ENCODE measurements around the gene UQCC2.

UQCC2 gene

GRCh38 chr6:33733709-33734007 lies 22.2 kb upstream of the UQCC2 start:
- no peaks in the 10 kb centered on the region for H3K36me3 ChIP-seq (ENCODE audit: control insufficient read depth in 1 of 2, insufficient read depth in 2 of 2, low read length in 2 of 2)
- H3K4me3 ChIP-seq (ENCODE audit: low read depth in 1 of 2, low read length in 2 of 2), result no peak overlapping the region
- no peaks in the 10 kb centered on the region for H3K27me3 ChIP-seq (ENCODE audit: control insufficient read depth in 1 of 2, insufficient read depth in 2 of 2, low read length in 2 of 2)
- no peaks in the 10 kb centered on the region for H3K9me3 ChIP-seq (ENCODE audit: control insufficient read depth in 1 of 2, low read length in 2 of 2)
- no peak overlapping the region for H3K27ac ChIP-seq (ENCODE audit: low read depth, low read length)
- no peak overlapping the region for H3K9ac ChIP-seq (ENCODE audit: low read depth in 1 of 2, low read length in 2 of 2)
- no peaks in the 10 kb centered on the region for H3K4me1 ChIP-seq (ENCODE audit: control insufficient read depth in 1 of 2, insufficient read depth in 2 of 2, low read length in 2 of 2)

GRCh38 chr6:33732817-33733708 lies 21.6 kb upstream of the UQCC2 start:
- H3K36me3 ChIP-seq (ENCODE audit: control insufficient read depth in 1 of 2, insufficient read depth in 2 of 2, low read length in 2 of 2), result no peaks in the 10 kb centered on the region
- no peaks in the 10 kb centered on the region for H3K4me1 ChIP-seq (ENCODE audit: control insufficient read depth in 1 of 2, insufficient read depth in 2 of 2, low read length in 2 of 2)
- H3K4me3 ChIP-seq (ENCODE audit: low read depth in 1 of 2, low read length in 2 of 2), result no peak overlapping the region
- no peak overlapping the region for H3K9ac ChIP-seq (ENCODE audit: low read depth in 1 of 2, low read length in 2 of 2)
- H3K27ac ChIP-seq (ENCODE audit: low read depth, low read length), result no peak overlapping the region
- no peaks in the 10 kb centered on the region for H3K27me3 ChIP-seq (ENCODE audit: control insufficient read depth in 1 of 2, insufficient read depth in 2 of 2, low read length in 2 of 2)
- no peaks in the 10 kb centered on the region for H3K9me3 ChIP-seq (ENCODE audit: control insufficient read depth in 1 of 2, low read length in 2 of 2)

GRCh38 chr6:33732385-33732784 lies 20.9 kb upstream of the UQCC2 start:
- H3K36me3 ChIP-seq (ENCODE audit: control insufficient read depth in 1 of 2, insufficient read depth in 2 of 2, low read length in 2 of 2), result no peaks in the 10 kb centered on the region
- no peak overlapping the region for H3K4me3 ChIP-seq (ENCODE audit: low read depth in 1 of 2, low read length in 2 of 2)
- H3K9ac ChIP-seq (ENCODE audit: low read depth in 1 of 2, low read length in 2 of 2), result no peak overlapping the region
- no peak overlapping the region for H3K27ac ChIP-seq (ENCODE audit: low read depth, low read length)
- no peaks in the 10 kb centered on the region for H3K27me3 ChIP-seq (ENCODE audit: control insufficient read depth in 1 of 2, insufficient read depth in 2 of 2, low read length in 2 of 2)
- H3K9me3 ChIP-seq (ENCODE audit: control insufficient read depth in 1 of 2, low read length in 2 of 2), result no peaks in the 10 kb centered on the region
- no peaks in the 10 kb centered on the region for H3K4me1 ChIP-seq (ENCODE audit: control insufficient read depth in 1 of 2, insufficient read depth in 2 of 2, low read length in 2 of 2)

- H3K4me3 ChIP-seq (ENCODE audit: low read depth in 1 of 2, low read length in 2 of 2), result no peak overlapping the region
- no peaks in the 10 kb centered on the region for H3K4me1 ChIP-seq (ENCODE audit: control insufficient read depth in 1 of 2, insufficient read depth in 2 of 2, low read length in 2 of 2)
- H3K27ac ChIP-seq (ENCODE audit: low read depth, low read length), result no peak overlapping the region
- no peaks in the 10 kb centered on the region for H3K9me3 ChIP-seq (ENCODE audit: control insufficient read depth in 1 of 2, low read length in 2 of 2)
- H3K27me3 ChIP-seq (ENCODE audit: control insufficient read depth in 1 of 2, insufficient read depth in 2 of 2, low read length in 2 of 2), result no peaks in the 10 kb centered on the region
- H3K36me3 ChIP-seq (ENCODE audit: control insufficient read depth in 1 of 2, insufficient read depth in 2 of 2, low read length in 2 of 2), result no peaks in the 10 kb centered on the region
- no peak overlapping the region for H3K9ac ChIP-seq (ENCODE audit: low read depth in 1 of 2, low read length in 2 of 2)
Observed at GRCh38 chr6:33731751-33732282, 20.3 kb upstream of the UQCC2 start.

GRCh38 chr6:33731035-33731434 lies 19.5 kb upstream of the UQCC2 start:
- Histone ChIP-seq H3K9ac (ENCODE audit: low read depth in 1 of 2, low read length in 2 of 2) (no peak overlapping the region), H3K9me3 (ENCODE audit: control insufficient read depth in 1 of 2, low read length in 2 of 2) (no peaks in the 10 kb centered on the region), H3K4me1 (ENCODE audit: control insufficient read depth in 1 of 2, insufficient read depth in 2 of 2, low read length in 2 of 2) (no peaks in the 10 kb centered on the region), H3K4me3 (ENCODE audit: low read depth in 1 of 2, low read length in 2 of 2) (no peak overlapping the region), H3K36me3 (ENCODE audit: control insufficient read depth in 1 of 2, insufficient read depth in 2 of 2, low read length in 2 of 2) (no peaks in the 10 kb centered on the region), H3K27me3 (ENCODE audit: control insufficient read depth in 1 of 2, insufficient read depth in 2 of 2, low read length in 2 of 2) (no peaks in the 10 kb centered on the region), H3K27ac (ENCODE audit: low read depth, low read length) (no peak overlapping the region)

- Histone ChIP-seq H3K4me3 (ENCODE audit: low read depth in 1 of 2, low read length in 2 of 2) (no peak overlapping the region), H3K27me3 (ENCODE audit: control insufficient read depth in 1 of 2, insufficient read depth in 2 of 2, low read length in 2 of 2) (no peaks in the 10 kb centered on the region), H3K4me1 (ENCODE audit: control insufficient read depth in 1 of 2, insufficient read depth in 2 of 2, low read length in 2 of 2) (no peaks in the 10 kb centered on the region), H3K27ac (ENCODE audit: low read depth, low read length) (no peak overlapping the region), H3K36me3 (ENCODE audit: control insufficient read depth in 1 of 2, insufficient read depth in 2 of 2, low read length in 2 of 2) (no peaks in the 10 kb centered on the region), H3K9me3 (ENCODE audit: control insufficient read depth in 1 of 2, low read length in 2 of 2) (no peaks in the 10 kb centered on the region), H3K9ac (ENCODE audit: low read depth in 1 of 2, low read length in 2 of 2) (no peak overlapping the region)
Observed at GRCh38 chr6:33730611-33731010, 19.1 kb upstream of the UQCC2 start.

- H3K27ac ChIP-seq (ENCODE audit: low read depth, low read length), result no peak overlapping the region
- no peaks in the 10 kb centered on the region for H3K4me1 ChIP-seq (ENCODE audit: control insufficient read depth in 1 of 2, insufficient read depth in 2 of 2, low read length in 2 of 2)
- H3K27me3 ChIP-seq (ENCODE audit: control insufficient read depth in 1 of 2, insufficient read depth in 2 of 2, low read length in 2 of 2), result no peaks in the 10 kb centered on the region
- no peak overlapping the region for H3K9ac ChIP-seq (ENCODE audit: low read depth in 1 of 2, low read length in 2 of 2)
- H3K4me3 ChIP-seq (ENCODE audit: low read depth in 1 of 2, low read length in 2 of 2), result no peak overlapping the region
- H3K36me3 ChIP-seq (ENCODE audit: control insufficient read depth in 1 of 2, insufficient read depth in 2 of 2, low read length in 2 of 2), result no peaks in the 10 kb centered on the region
- H3K9me3 ChIP-seq (ENCODE audit: control insufficient read depth in 1 of 2, low read length in 2 of 2), result no peaks in the 10 kb centered on the region
Observed at GRCh38 chr6:33729059-33729458, 17.6 kb upstream of the UQCC2 start.

GRCh38 chr6:33728438-33728837 lies 16.9 kb upstream of the UQCC2 start:
- Histone ChIP-seq H3K27me3 (ENCODE audit: control insufficient read depth in 1 of 2, insufficient read depth in 2 of 2, low read length in 2 of 2) (no peaks in the 10 kb centered on the region), H3K4me3 (ENCODE audit: low read depth in 1 of 2, low read length in 2 of 2) (no peak overlapping the region), H3K9me3 (ENCODE audit: control insufficient read depth in 1 of 2, low read length in 2 of 2) (no peaks in the 10 kb centered on the region), H3K36me3 (ENCODE audit: control insufficient read depth in 1 of 2, insufficient read depth in 2 of 2, low read length in 2 of 2) (no peaks in the 10 kb centered on the region), H3K4me1 (ENCODE audit: control insufficient read depth in 1 of 2, insufficient read depth in 2 of 2, low read length in 2 of 2) (no peaks in the 10 kb centered on the region), H3K9ac (ENCODE audit: low read depth in 1 of 2, low read length in 2 of 2) (no peak overlapping the region), H3K27ac (ENCODE audit: low read depth, low read length) (no peak overlapping the region)

GRCh38 chr6:33727932-33728331 lies 16.4 kb upstream of the UQCC2 start:
- Histone ChIP-seq H3K36me3 (ENCODE audit: control insufficient read depth in 1 of 2, insufficient read depth in 2 of 2, low read length in 2 of 2) (no peaks in the 10 kb centered on the region), H3K4me1 (ENCODE audit: control insufficient read depth in 1 of 2, insufficient read depth in 2 of 2, low read length in 2 of 2) (no peaks in the 10 kb centered on the region), H3K9ac (ENCODE audit: low read depth in 1 of 2, low read length in 2 of 2) (no peak overlapping the region), H3K27me3 (ENCODE audit: control insufficient read depth in 1 of 2, insufficient read depth in 2 of 2, low read length in 2 of 2) (no peaks in the 10 kb centered on the region), H3K27ac (ENCODE audit: low read depth, low read length) (no peak overlapping the region), H3K9me3 (ENCODE audit: control insufficient read depth in 1 of 2, low read length in 2 of 2) (no peaks in the 10 kb centered on the region), H3K4me3 (ENCODE audit: low read depth in 1 of 2, low read length in 2 of 2) (no peak overlapping the region)

GRCh38 chr6:33727126-33727525 lies 15.6 kb upstream of the UQCC2 start:
- Histone ChIP-seq H3K36me3 (ENCODE audit: control insufficient read depth in 1 of 2, insufficient read depth in 2 of 2, low read length in 2 of 2) (no peaks in the 10 kb centered on the region), H3K27me3 (ENCODE audit: control insufficient read depth in 1 of 2, insufficient read depth in 2 of 2, low read length in 2 of 2) (no peaks in the 10 kb centered on the region), H3K27ac (ENCODE audit: low read depth, low read length) (no peak overlapping the region), H3K9ac (ENCODE audit: low read depth in 1 of 2, low read length in 2 of 2) (no peak overlapping the region), H3K4me1 (ENCODE audit: control insufficient read depth in 1 of 2, insufficient read depth in 2 of 2, low read length in 2 of 2) (no peaks in the 10 kb centered on the region), H3K9me3 (ENCODE audit: control insufficient read depth in 1 of 2, low read length in 2 of 2) (no peaks in the 10 kb centered on the region), H3K4me3 (ENCODE audit: low read depth in 1 of 2, low read length in 2 of 2) (no peak overlapping the region)

Data from duodenal mucosa (tissue), 2 donors.